ENCODE measurements around the gene FNDC11. TPM values are rescaled to one million over a fixed set of nuclear protein-coding genes. Genes with fewer than 3 reads are reported as not detected.

Gene FNDC11
- total RNA-seq, 1 donor from 2014 or later = 0.52 TPM

- Histone ChIP-seq H3K4me1 (ENCODE audit: control insufficient read depth in 3 of 3, insufficient read depth in 3 of 3, low read length in 3 of 3) (peaks cover 5 to 12% (median 6%) of the 10 kb centered on the region in 3 donors), H3K36me3 (ENCODE audit: control insufficient read depth in 3 of 3, insufficient read depth in 3 of 3, low read length in 3 of 3) (no peaks in the 10 kb centered on the region), H3K9me3 (ENCODE audit: control insufficient read depth in 3 of 3, low read length in 3 of 3) (no peaks in the 10 kb centered on the region), H3K27me3 (ENCODE audit: control insufficient read depth in 3 of 3, insufficient read depth in 3 of 3, low read length in 3 of 3) (peaks cover 0 to 14% (median 12%) of the 10 kb centered on the region in 3 donors), H3K9ac (ENCODE audit: low read depth in 1 of 3, low read length in 3 of 3) (no peak overlapping the region), H3K4me3 (ENCODE audit: low read length in 3 of 3) (no peak overlapping the region), H3K27ac (ENCODE audit: low read depth, low read length) (no peak overlapping the region)
Measured at GRCh38 chr20:63580796-63581461, 27.0 kb downstream of the FNDC11 start.

GRCh38 chr20:63582382-63583063, 28.6 kb downstream of the FNDC11 start:
- Histone ChIP-seq H3K36me3 (ENCODE audit: control insufficient read depth in 3 of 3, insufficient read depth in 3 of 3, low read length in 3 of 3) (peaks cover 0 to 3% (median 0%) of the 10 kb centered on the region in 3 donors), H3K9ac (ENCODE audit: low read depth in 1 of 3, low read length in 3 of 3) (no peak overlapping the region), H3K4me1 (ENCODE audit: control insufficient read depth in 3 of 3, insufficient read depth in 3 of 3, low read length in 3 of 3) (peaks cover 2 to 14% (median 8%) of the 10 kb centered on the region in 3 donors), H3K4me3 (ENCODE audit: low read length in 3 of 3) (no peak overlapping the region), H3K9me3 (ENCODE audit: control insufficient read depth in 3 of 3, low read length in 3 of 3) (no peaks in the 10 kb centered on the region), H3K27me3 (ENCODE audit: control insufficient read depth in 3 of 3, insufficient read depth in 3 of 3, low read length in 3 of 3) (peaks cover 0 to 14% (median 12%) of the 10 kb centered on the region in 3 donors), H3K27ac (ENCODE audit: low read depth, low read length) (no peak overlapping the region)

GRCh38 chr20:63585616-63586565, 31.9 kb downstream of the FNDC11 start:
- peaks cover 3 to 11% (median 8%) of the 10 kb centered on the region in 3 donors for H3K4me1 ChIP-seq (ENCODE audit: control insufficient read depth in 3 of 3, insufficient read depth in 3 of 3, low read length in 3 of 3)
- H3K9me3 ChIP-seq (ENCODE audit: control insufficient read depth in 3 of 3, low read length in 3 of 3) = no peaks in the 10 kb centered on the region
- H3K9ac ChIP-seq (ENCODE audit: low read depth in 1 of 3, low read length in 3 of 3) = peak overlapping the region in 1 of 3 donors; percentile 45

GRCh38 chr20:63586797-63587196, 32.8 kb downstream of the FNDC11 start:
- no peak overlapping the region for H3K9ac ChIP-seq (ENCODE audit: low read depth in 1 of 3, low read length in 3 of 3)
- no peaks in the 10 kb centered on the region for H3K9me3 ChIP-seq (ENCODE audit: control insufficient read depth in 3 of 3, low read length in 3 of 3)
- H3K4me3 ChIP-seq (ENCODE audit: low read length in 3 of 3) = no peak overlapping the region
- H3K36me3 ChIP-seq (ENCODE audit: control insufficient read depth in 3 of 3, insufficient read depth in 3 of 3, low read length in 3 of 3) = peaks cover 22 to 34% (median 22%) of the 10 kb centered on the region in 3 donors
- H3K27ac ChIP-seq (ENCODE audit: low read depth, low read length) = no peak overlapping the region
- no peaks in the 10 kb centered on the region for H3K27me3 ChIP-seq (ENCODE audit: control insufficient read depth in 3 of 3, insufficient read depth in 3 of 3, low read length in 3 of 3)
- H3K4me1 ChIP-seq (ENCODE audit: control insufficient read depth in 3 of 3, insufficient read depth in 3 of 3, low read length in 3 of 3) = peaks cover 3 to 11% (median 8%) of the 10 kb centered on the region in 3 donors

More at GRCh38 chr20:63585616-63586565, 31.9 kb downstream of the FNDC11 start:
- Histone ChIP-seq H3K36me3 (ENCODE audit: control insufficient read depth in 3 of 3, insufficient read depth in 3 of 3, low read length in 3 of 3) (peaks cover 13 to 26% (median 15%) of the 10 kb centered on the region in 3 donors), H3K27me3 (ENCODE audit: control insufficient read depth in 3 of 3, insufficient read depth in 3 of 3, low read length in 3 of 3) (no peaks in the 10 kb centered on the region), H3K27ac (ENCODE audit: low read depth, low read length) (no peak overlapping the region), H3K4me3 (ENCODE audit: low read length in 3 of 3) (no peak overlapping the region)

GRCh38 chr20:63587256-63587655, 33.3 kb downstream of the FNDC11 start:
- peaks cover 26 to 38% (median 27%) of the 10 kb centered on the region in 3 donors for H3K36me3 ChIP-seq (ENCODE audit: control insufficient read depth in 3 of 3, insufficient read depth in 3 of 3, low read length in 3 of 3)
- peaks cover 3 to 11% (median 8%) of the 10 kb centered on the region in 3 donors for H3K4me1 ChIP-seq (ENCODE audit: control insufficient read depth in 3 of 3, insufficient read depth in 3 of 3, low read length in 3 of 3)
- no peak overlapping the region for H3K9ac ChIP-seq (ENCODE audit: low read depth in 1 of 3, low read length in 3 of 3)
- H3K4me3 ChIP-seq (ENCODE audit: low read length in 3 of 3) = no peak overlapping the region
- no peaks in the 10 kb centered on the region for H3K9me3 ChIP-seq (ENCODE audit: control insufficient read depth in 3 of 3, low read length in 3 of 3)
- no peaks in the 10 kb centered on the region for H3K27me3 ChIP-seq (ENCODE audit: control insufficient read depth in 3 of 3, insufficient read depth in 3 of 3, low read length in 3 of 3)
- H3K27ac ChIP-seq (ENCODE audit: low read depth, low read length) = no peak overlapping the region

GRCh38 chr20:63587776-63588591, 34.0 kb downstream of the FNDC11 start:
- H3K4me3 ChIP-seq (ENCODE audit: low read length in 3 of 3) = no peak overlapping the region
- no peak overlapping the region for H3K27ac ChIP-seq (ENCODE audit: low read depth, low read length)
- H3K27me3 ChIP-seq (ENCODE audit: control insufficient read depth in 3 of 3, insufficient read depth in 3 of 3, low read length in 3 of 3) = no peaks in the 10 kb centered on the region
- peaks cover 3 to 11% (median 8%) of the 10 kb centered on the region in 3 donors for H3K4me1 ChIP-seq (ENCODE audit: control insufficient read depth in 3 of 3, insufficient read depth in 3 of 3, low read length in 3 of 3)
- H3K36me3 ChIP-seq (ENCODE audit: control insufficient read depth in 3 of 3, insufficient read depth in 3 of 3, low read length in 3 of 3) = peaks cover 31 to 46% (median 34%) of the 10 kb centered on the region in 3 donors
- no peaks in the 10 kb centered on the region for H3K9me3 ChIP-seq (ENCODE audit: control insufficient read depth in 3 of 3, low read length in 3 of 3)
- no peak overlapping the region for H3K9ac ChIP-seq (ENCODE audit: low read depth in 1 of 3, low read length in 3 of 3)

- H3K27ac ChIP-seq (ENCODE audit: low read depth, low read length) = no peak overlapping the region
- H3K9me3 ChIP-seq (ENCODE audit: control insufficient read depth in 3 of 3, low read length in 3 of 3) = no peaks in the 10 kb centered on the region
- H3K36me3 ChIP-seq (ENCODE audit: control insufficient read depth in 3 of 3, insufficient read depth in 3 of 3, low read length in 3 of 3) = peaks cover 36 to 49% (median 37%) of the 10 kb centered on the region in 3 donors
Measured at GRCh38 chr20:63588641-63589041, 34.7 kb downstream of the FNDC11 start.

GRCh38 chr20:63589261-63590217, 35.6 kb downstream of the FNDC11 start:
- Histone ChIP-seq H3K36me3 (ENCODE audit: control insufficient read depth in 3 of 3, insufficient read depth in 3 of 3, low read length in 3 of 3) (peaks cover 37 to 52% (median 41%) of the 10 kb centered on the region in 3 donors), H3K27ac (ENCODE audit: low read depth, low read length) (no peak overlapping the region), H3K4me1 (ENCODE audit: control insufficient read depth in 3 of 3, insufficient read depth in 3 of 3, low read length in 3 of 3) (peaks cover 3 to 13% (median 8%) of the 10 kb centered on the region in 3 donors), H3K4me3 (ENCODE audit: low read length in 3 of 3) (no peak overlapping the region), H3K27me3 (ENCODE audit: control insufficient read depth in 3 of 3, insufficient read depth in 3 of 3, low read length in 3 of 3) (no peaks in the 10 kb centered on the region), H3K9ac (ENCODE audit: low read depth in 1 of 3, low read length in 3 of 3) (no peak overlapping the region), H3K9me3 (ENCODE audit: control insufficient read depth in 3 of 3, low read length in 3 of 3) (no peaks in the 10 kb centered on the region)

More at GRCh38 chr20:63588641-63589041, 34.7 kb downstream of the FNDC11 start:
- Histone ChIP-seq H3K9ac (ENCODE audit: low read depth in 1 of 3, low read length in 3 of 3) (peak overlapping the region in 1 of 3 donors; percentile 16), H3K4me3 (ENCODE audit: low read length in 3 of 3) (no peak overlapping the region), H3K27me3 (ENCODE audit: control insufficient read depth in 3 of 3, insufficient read depth in 3 of 3, low read length in 3 of 3) (no peaks in the 10 kb centered on the region), H3K4me1 (ENCODE audit: control insufficient read depth in 3 of 3, insufficient read depth in 3 of 3, low read length in 3 of 3) (peaks cover 3 to 11% (median 8%) of the 10 kb centered on the region in 3 donors)
